SK-N-SH treated with all-trans-retinoic acid at 6 μM for 48 hours (cell line): ENCODE data around the gene GTF2F2.

ENCODE experiments used
- ATAC-seq: fragments of 200-7000 bp; cut with Tn5 transposase; 3 replicates; pipeline ENCODE4 v1.9.1; 2020; ENCODE audit warnings: mild to moderate bottlenecking, moderate library complexity
- ARNTL ChIP-seq: fragments of 450-650 bp; formaldehyde crosslinking; IDR thresholded peaks from 2 replicates; pipeline ENCODE4 v1.5.0; 2020; ENCODE audit warnings: low read depth, mild to moderate bottlenecking, moderate library complexity, borderline replicate concordance
- BACH2 ChIP-seq: fragments of 250-450 bp; sonication (Bioruptor Pico); IDR thresholded peaks from 2 replicates; pipeline ENCODE4 v1.9.0; 2021; ENCODE audit warnings: mild to moderate bottlenecking, borderline replicate concordance
- CREB5 ChIP-seq: fragments of 250-450 bp; sonication (Bioruptor Pico); IDR thresholded peaks from 2 replicates; pipeline ENCODE4 v1.5.1; 2020; ENCODE audit warnings: low read depth, mild to moderate bottlenecking, moderate library complexity
- CSRNP3 ChIP-seq: fragments of 250-450 bp; sonication (Bioruptor Pico); IDR thresholded peaks from 2 replicates; pipeline ENCODE4 v1.5.1; 2021; ENCODE audit warnings: mild to moderate bottlenecking, moderate library complexity
- ESRRG ChIP-seq: fragments of 250-450 bp; sonication (Bioruptor Pico); IDR thresholded peaks from 2 replicates; pipeline ENCODE4 v1.6.1; 2021; ENCODE audit warnings: mild to moderate bottlenecking
- GLIS3 ChIP-seq: fragments of 250-450 bp; sonication (Bioruptor Pico); IDR thresholded peaks from 2 replicates; pipeline ENCODE4 v1.5.0; 2020; ENCODE audit warnings: mild to moderate bottlenecking, moderate library complexity
- ISL1 ChIP-seq: fragments of 250-450 bp; sonication (Bioruptor Pico); IDR thresholded peaks from 2 replicates; pipeline ENCODE4 v2.1.2; 2022; ENCODE audit warnings: mild to moderate bottlenecking, moderate library complexity
- PATZ1 ChIP-seq: fragments of 250-450 bp; sonication (Bioruptor Pico); IDR thresholded peaks from 2 replicates; pipeline ENCODE4 v1.8.0; 2020; ENCODE audit warnings: mild to moderate bottlenecking, moderate library complexity, borderline replicate concordance
- POU6F1 ChIP-seq: fragments of 250-450 bp; sonication (Bioruptor Pico); IDR thresholded peaks from 2 replicates; pipeline ENCODE4 v1.8.0; 2021; ENCODE audit warnings: low read depth, mild to moderate bottlenecking, moderate library complexity, borderline replicate concordance
- PPARA ChIP-seq: fragments of 250-450 bp; sonication (Bioruptor Pico); IDR thresholded peaks from 2 replicates; pipeline ENCODE4 v1.5.0; 2020; ENCODE audit warnings: mild to moderate bottlenecking, borderline replicate concordance
- SNAI2 ChIP-seq: fragments of 250-450 bp; sonication (Bioruptor Pico); IDR thresholded peaks from 2 replicates; pipeline ENCODE4 v1.5.0; 2020; ENCODE audit warnings: mild to moderate bottlenecking, moderate library complexity
- TCF4 ChIP-seq: fragments of 250-450 bp; sonication (Bioruptor Pico); IDR thresholded peaks from 2 replicates; pipeline ENCODE4 v1.8.0; 2021; ENCODE audit warnings: mild to moderate bottlenecking, moderate library complexity, borderline replicate concordance
- ZC3H10 ChIP-seq: fragments of 250-450 bp; sonication (Bioruptor Pico); IDR thresholded peaks from 2 replicates; pipeline ENCODE4 v1.5.1; 2021; ENCODE audit warnings: mild to moderate bottlenecking, moderate library complexity
- ZFP3 ChIP-seq: fragments of 250-450 bp; sonication (Bioruptor Pico); IDR thresholded peaks from 2 replicates; pipeline ENCODE4 v1.5.0; 2020; ENCODE audit warnings: mild to moderate bottlenecking, moderate library complexity
- ZFP30 ChIP-seq: fragments of 450-650 bp; formaldehyde crosslinking; IDR thresholded peaks from 2 replicates; pipeline ENCODE4 v1.5.0; 2022; ENCODE audit warnings: mild to moderate bottlenecking, moderate library complexity
- ZNF565 ChIP-seq: fragments of 450-650 bp; formaldehyde crosslinking; conservative IDR thresholded peaks from 2 replicates; pipeline ENCODE4 v1.5.0; 2020; ENCODE audit warnings: low read depth, mild to moderate bottlenecking, moderate library complexity
- ZNF70 ChIP-seq: fragments of 450-650 bp; formaldehyde crosslinking; IDR thresholded peaks from 2 replicates; pipeline ENCODE4 v1.5.0; 2020; ENCODE audit warnings: mild to moderate bottlenecking, moderate library complexity
- ZNF8 ChIP-seq: fragments of 450-650 bp; formaldehyde crosslinking; IDR thresholded peaks from 2 replicates; pipeline ENCODE4 v1.5.0; 2020; ENCODE audit warnings: mild to moderate bottlenecking, moderate library complexity

Gene GTF2F2

GRCh38 chr13:45122941-45123340, 2.6 kb downstream of the GTF2F2 start:
- ATAC-seq, result no peak
- TF ChIP-seq ZNF8 (CRISPR knock-in tag) (no peak), ZNF565 (no peak), GLIS3 (no peak), ZNF70 (no peak), ZFP30 (CRISPR knock-in tag) (no peak), SNAI2 (CRISPR knock-in tag) (no peak), PPARA (no peak), CREB5 (CRISPR knock-in tag) (no peak), POU6F1 (CRISPR knock-in tag) (no peak), CSRNP3 (CRISPR knock-in tag) (no peak), ZC3H10 (CRISPR knock-in tag) (no peak), ARNTL (CRISPR knock-in tag) (no peak), ISL1 (CRISPR knock-in tag) (no peak), PATZ1 (CRISPR knock-in tag) (no peak), ZFP3 (no peak), ESRRG (CRISPR knock-in tag) (no peak), TCF4 (CRISPR knock-in tag) (no peak), BACH2 (CRISPR knock-in tag) (no peak)

GRCh38 chr13:45132369-45133064, 12.2 kb downstream of the GTF2F2 start:
- TF ChIP-seq ISL1 (CRISPR knock-in tag), result peak; percentile 75
- TF ChIP-seq PATZ1 (CRISPR knock-in tag), result no peak
- ATAC-seq, result no peak

GRCh38 chr13:45133396-45134118, 13.2 kb downstream of the GTF2F2 start:
- no peak for ATAC-seq
- TF ChIP-seq SNAI2 (CRISPR knock-in tag) (peak; percentile 65; the same call in 1 of the 2 replicates), CSRNP3 (CRISPR knock-in tag) (no peak), ISL1 (CRISPR knock-in tag) (peak; percentile 70)
